GM19023 (cell line): ENCODE data around the gene RCAN1.
"Not testable (repeated sequence)": the region's sequence is repeated elsewhere in the genome, so short reads cannot be mapped to it uniquely, and the experiment has no call there.

Source experiments
- ATAC-seq: cut with Tn5 transposase; IDR thresholded peaks from one replicate; pipeline ENCODE4 v1.9.1; 2021; ENCODE audit warnings: mild to moderate bottlenecking, moderate library complexity; ENCODE audit not compliant: unreplicated experiment

The RCAN1 gene

GRCh38 chr21:34467333-34467732, 147.6 kb downstream of the RCAN1 start:
- ATAC-seq, result not testable (repeated sequence)
